Measurements from ENCODE around the gene PLXNA2.

GRCh38 chr1:208252836-208253576 is 8.8 kb upstream of the PLXNA2 start:
- no peak for TF ChIP-seq POLR2A (IDR thresholded peaks at IDR 0.05; ENCODE audit: low read depth, low read length)
- no peak for TF ChIP-seq POLR2AphosphoS5 (IDR thresholded peaks at IDR 0.05; ENCODE audit: low read depth, low read length)
- TF ChIP-seq TAF1 (IDR thresholded peaks at IDR 0.05; ENCODE audit: low read depth, low read length), result no peak
- TF ChIP-seq SPI1 (IDR thresholded peaks at IDR 0.05; ENCODE audit: low read depth, low read length), result no peak
- no peak for TF ChIP-seq PAX5 (IDR thresholded peaks at IDR 0.05; ENCODE audit: insufficient read depth, low read length, severe bottlenecking)
- no peak for TF ChIP-seq POU2F2 (IDR thresholded peaks at IDR 0.05; ENCODE audit: low read depth, low read length)

Measured in GM12891 (cell line).